GM23338 (cell line): ENCODE data around the gene ZFP42. TPM values are rescaled to one million over a fixed set of nuclear protein-coding genes. Genes with fewer than 3 reads are reported as not detected.

Source experiments
- ATAC-seq: fragments of 200-7000 bp; cut with Tn5 transposase; 3 replicates; pipeline ENCODE4 v1.9.1; 2020
- DNase-seq: peaks from one replicate; pipeline ENCODE4 v3.0.0-alpha.2; 2015; ENCODE audit warnings: low spot score
- H2AFZ ChIP-seq: fragments of 200-600 bp; sonication (generic); 2 replicates; pipeline ENCODE4 v1.8.0; 2016; ENCODE audit warnings: antibody characterized with exemption, mild to moderate bottlenecking, moderate library complexity
- H3F3A ChIP-seq: fragments of 200-600 bp; sonication (generic); replicated peaks from 2 replicates; pipeline ENCODE4 v1.8.0; 2017; ENCODE audit warnings: antibody characterized with exemption, mixed run types, low read depth
- H3K27ac ChIP-seq: fragments of 200-600 bp; sonication (generic); 2 replicates; pipeline ENCODE4 v1.6.1; 2016; ENCODE audit warnings: low read depth
- H3K27me3 ChIP-seq: fragments of 200-600 bp; sonication (generic); 2 replicates; pipeline ENCODE4 v1.8.0; 2016; ENCODE audit warnings: mild to moderate bottlenecking, mixed run types, moderate library complexity; ENCODE audit not compliant: insufficient read depth
- H3K36me3 ChIP-seq: fragments of 200-600 bp; sonication (generic); 2 replicates; pipeline ENCODE4 v1.8.0; 2016; ENCODE audit warnings: mild to moderate bottlenecking; ENCODE audit not compliant: insufficient read depth
- H3K4me1 ChIP-seq: fragments of 200-600 bp; sonication (generic); 2 replicates; pipeline ENCODE4 v1.8.0; 2016; ENCODE audit warnings: mild to moderate bottlenecking, moderate library complexity; ENCODE audit not compliant: insufficient read depth
- H3K4me2 ChIP-seq: fragments of 200-600 bp; sonication (generic); 2 replicates; pipeline ENCODE4 v1.7.1; 2017; ENCODE audit warnings: mixed run types
- H3K4me3 ChIP-seq: fragments of 200-600 bp; sonication (generic); 2 replicates; pipeline ENCODE4 v1.6.1; 2016; ENCODE audit warnings: mixed run types
- H3K79me2 ChIP-seq: fragments of 200-600 bp; sonication (generic); replicated peaks from 2 replicates; pipeline ENCODE4 v1.8.0; 2017; ENCODE audit warnings: mild to moderate bottlenecking; ENCODE audit not compliant: insufficient read depth
- H3K9me2 ChIP-seq: fragments of 200-600 bp; sonication (generic); 2 replicates; pipeline ENCODE4 v1.8.0; 2017; ENCODE audit not compliant: insufficient read depth
- H4K20me1 ChIP-seq: fragments of 200-600 bp; sonication (generic); replicated peaks from 2 replicates; pipeline ENCODE4 v1.8.0; 2017; ENCODE audit warnings: mild to moderate bottlenecking; ENCODE audit not compliant: insufficient read depth
- H3K27ac Mint-ChIP-seq: 2 replicates; pipeline ENCODE4 v1.8.0; 2020; ENCODE audit warnings: inconsistent platforms, mild to moderate bottlenecking, moderate library complexity, mixed read lengths
- H3K27me3 Mint-ChIP-seq: 3 replicates; pipeline ENCODE4 v1.8.0; 2022; ENCODE audit warnings: low read depth, mild to moderate bottlenecking, moderate library complexity, mixed read lengths, inconsistent platforms; ENCODE audit not compliant: insufficient read depth, poor library complexity
- H3K36me3 Mint-ChIP-seq: 3 replicates; pipeline ENCODE4 v1.8.0; 2021; ENCODE audit warnings: low read depth, mild to moderate bottlenecking, inconsistent platforms, moderate library complexity, mixed read lengths
- H3K4me1 Mint-ChIP-seq: 3 replicates; pipeline ENCODE4 v1.8.0; 2020; ENCODE audit warnings: mild to moderate bottlenecking, inconsistent platforms, mixed read lengths
- H3K4me3 Mint-ChIP-seq: 3 replicates; pipeline ENCODE4 v1.8.0; 2021; ENCODE audit warnings: moderate library complexity, mild to moderate bottlenecking, inconsistent platforms, mixed read lengths
- H3K9me3 Mint-ChIP-seq: 3 replicates; pipeline ENCODE4 v1.8.0; 2020; ENCODE audit warnings: moderate library complexity, mild to moderate bottlenecking, inconsistent platforms, mixed read lengths
- CREB1 ChIP-seq: fragments of 250-450 bp; sonication (Bioruptor Pico); IDR thresholded peaks from 2 replicates; pipeline ENCODE4 v1.5.0; 2020; ENCODE audit warnings: low read depth, mild to moderate bottlenecking, moderate library complexity
- EZH2 ChIP-seq: fragments of 200-600 bp; sonication (generic); IDR thresholded peaks from one replicate; pipeline ENCODE4 v1.8.0; 2017; ENCODE audit warnings: antibody characterized with exemption, mild to moderate bottlenecking, low read depth; ENCODE audit not compliant: unreplicated experiment
- EZH2phosphoT487 ChIP-seq: fragments of 200-600 bp; sonication (generic); IDR thresholded peaks from one replicate; pipeline ENCODE4 v1.8.1; 2018; ENCODE audit warnings: antibody characterized with exemption; ENCODE audit not compliant: unreplicated experiment
- JUNB ChIP-seq: IDR thresholded peaks from one replicate; pipeline ENCODE4 v1.6.1; 2016; ENCODE audit warnings: antibody characterized with exemption; ENCODE audit not compliant: unreplicated experiment
- NANOG ChIP-seq: IDR thresholded peaks from 2 replicates; pipeline ENCODE4 v1.6.1; 2016; ENCODE audit warnings: antibody characterized with exemption, borderline replicate concordance
- POLR2AphosphoS5 ChIP-seq: IDR thresholded peaks from 2 replicates; pipeline ENCODE4 v1.6.1; 2016; ENCODE audit warnings: antibody characterized with exemption, low read depth
- STAT1 ChIP-seq: IDR thresholded peaks from one replicate; pipeline ENCODE4 v1.6.1; 2016; ENCODE audit warnings: antibody characterized with exemption; ENCODE audit not compliant: unreplicated experiment
- ZNF114 ChIP-seq: fragments of 250-450 bp; sonication (Bioruptor Pico); IDR thresholded peaks from 2 replicates; pipeline ENCODE4 v1.5.0; 2020; ENCODE audit warnings: mild to moderate bottlenecking, moderate library complexity
- long read RNA-seq: library from polyadenylated mRNA; unstranded; transcript quantifications from one replicate; pipeline ENCODE4 v2.0.0, GENCODE V29; 2020; ENCODE audit not compliant: unreplicated experiment
- polyA plus RNA-seq: library from polyadenylated mRNA; unstranded; fragments of >200 nt; fragmentation: Nextera tagmentation; extraction: Ambion mirVana; gene quantifications from 2 replicates; pipeline ENCODE4 v1.2.1, GENCODE V29; 2016
- total RNA-seq: library from RNA; depleted of rRNA; stranded (reverse); fragments of >200 nt; shearing (Covaris generic); gene quantifications from 2 replicates; pipeline ENCODE4 v1.2.3, GENCODE V29; 2014; rRNA removed
- TF ChIP-seq, protein P1 (sequence below): IDR thresholded peaks from 2 replicates; pipeline ENCODE4 v1.6.1; 2016; ENCODE audit warnings: antibody characterized with exemption
- TF ChIP-seq, protein P2 (sequence below), 2 experiments: fragments of 200-600 bp in 1 of 2; sonication (generic) in 1 of 2; conservative IDR thresholded peaks; 2 replicates each; pipeline versions ENCODE4 v1.5.1 to v1.6.1; 2016 to 2017; ENCODE audit warnings: antibody characterized with exemption in 2 of 2, low read depth in 2 of 2, mild to moderate bottlenecking in 2 of 2, moderate library complexity in 1 of 2
- TF ChIP-seq, protein P3 (sequence below): IDR thresholded peaks from one replicate; pipeline ENCODE4 v1.6.1; 2018; ENCODE audit warnings: antibody characterized with exemption; ENCODE audit not compliant: unreplicated experiment
- TF ChIP-seq, protein P4 (sequence below): fragments of 250-450 bp; sonication (Bioruptor Pico); IDR thresholded peaks from 2 replicates; pipeline ENCODE4 v1.5.0; 2020; ENCODE audit warnings: mild to moderate bottlenecking, moderate library complexity

The ZFP42 gene
- total RNA-seq (111 and 124 TPM in 2 replicates), polyA plus RNA-seq (70.0 and 70.9 TPM in 2 replicates)
- long read RNA-seq, transcript ZFP42-202 (3 exons, 2,480 nt) = major isoform, 10 of 36 reads
- long read RNA-seq, partial matches to known transcripts = 3 of 36 reads
- long read RNA-seq, other reads (novel, unspliced or antisense) = 22 of 36 reads

DNA sequence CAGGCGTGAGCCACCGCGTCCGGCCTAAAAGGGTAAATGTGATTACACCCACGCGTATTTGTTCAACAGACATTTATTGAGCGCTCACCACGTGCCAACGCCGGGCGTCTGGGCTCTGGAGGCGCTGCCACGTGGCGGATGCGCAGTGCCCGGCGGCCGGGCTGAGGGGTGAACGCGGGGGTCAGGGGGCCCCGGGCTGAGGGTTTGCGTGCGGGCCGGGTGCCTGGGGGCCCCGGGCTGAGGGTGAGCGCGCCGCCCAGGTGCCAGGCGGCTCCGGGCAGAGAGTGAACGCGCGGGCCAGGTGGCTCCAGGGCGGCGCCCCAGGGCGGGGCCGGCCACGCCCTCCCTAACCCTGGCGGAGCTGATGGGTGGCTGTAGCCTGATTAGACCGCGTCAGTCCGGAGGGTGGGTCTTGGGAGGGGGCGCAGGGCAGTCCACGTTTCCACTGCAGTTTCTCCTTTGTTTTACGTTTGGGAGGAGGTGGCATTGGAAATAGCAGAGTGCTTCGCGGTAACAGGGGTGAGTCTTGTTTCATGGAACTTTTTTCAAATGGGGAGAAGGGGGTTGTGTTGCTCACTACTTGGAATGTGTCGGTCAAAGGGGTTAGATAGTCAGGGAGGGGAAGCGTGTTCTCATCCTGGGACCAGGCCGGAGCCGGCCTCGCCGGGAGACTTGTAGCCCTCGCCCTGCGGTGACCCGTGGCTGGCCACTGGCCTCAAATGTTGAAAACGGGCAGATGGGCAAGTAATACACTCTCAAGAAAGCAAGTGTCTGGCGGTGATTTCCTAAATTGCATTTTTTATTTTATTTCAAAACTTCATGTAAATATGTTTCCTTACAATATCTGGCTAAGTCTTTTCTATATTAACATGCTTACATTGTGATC, at the start of gene ZFP42:
Gene ZFP42 (plus strand): TSS at position 450 of the 886 bp plus-strand sequence. CDS start 7,037 bp downstream, outside the sequence.
- Mint-ChIP-seq H3K4me3 (peak within 1 kb of the TSS; percentile 90), H3K9me3 (peaks cover 20% of the 10 kb centered on the region), H3K36me3 (peaks cover 50% of the 10 kb centered on the region), H3K4me1 (peaks cover 29% of the 10 kb centered on the region), H3K27me3 (peaks cover 8% of the 10 kb centered on the region), H3K27ac (peak within 1 kb of the TSS; percentile 99)
- peak within 1 kb of the TSS; percentile 94 for H3K27ac ChIP-seq
- H3K36me3 ChIP-seq = peaks cover 18% of the 10 kb centered on the region
- peak within 1 kb of the TSS; percentile 82 for H3K4me2 ChIP-seq
- H3K4me3 ChIP-seq = peak within 1 kb of the TSS; percentile 73
- DNase-seq (peak; percentile 81), ATAC-seq (peak; percentile 82)
- H3K27me3 ChIP-seq = no peaks in the 10 kb centered on the region
- TF ChIP-seq ZNF114 (CRISPR knock-in tag) (no peak), POLR2AphosphoS5 (peak; percentile 90), JUNB (no peak), CREB1 (CRISPR knock-in tag) (0 out of 2 replicates have a peak, but pooled peaks have one; percentile 9), EZH2 (no peak), EZH2phosphoT487 (no peak), NANOG (no peak), STAT1 (no peak)
- TF ChIP-seq, protein P1, sequence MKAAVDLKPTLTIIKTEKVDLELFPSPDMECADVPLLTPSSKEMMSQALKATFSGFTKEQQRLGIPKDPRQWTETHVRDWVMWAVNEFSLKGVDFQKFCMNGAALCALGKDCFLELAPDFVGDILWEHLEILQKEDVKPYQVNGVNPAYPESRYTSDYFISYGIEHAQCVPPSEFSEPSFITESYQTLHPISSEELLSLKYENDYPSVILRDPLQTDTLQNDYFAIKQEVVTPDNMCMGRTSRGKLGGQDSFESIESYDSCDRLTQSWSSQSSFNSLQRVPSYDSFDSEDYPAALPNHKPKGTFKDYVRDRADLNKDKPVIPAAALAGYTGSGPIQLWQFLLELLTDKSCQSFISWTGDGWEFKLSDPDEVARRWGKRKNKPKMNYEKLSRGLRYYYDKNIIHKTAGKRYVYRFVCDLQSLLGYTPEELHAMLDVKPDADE = no peak
- TF ChIP-seq, protein P2, sequence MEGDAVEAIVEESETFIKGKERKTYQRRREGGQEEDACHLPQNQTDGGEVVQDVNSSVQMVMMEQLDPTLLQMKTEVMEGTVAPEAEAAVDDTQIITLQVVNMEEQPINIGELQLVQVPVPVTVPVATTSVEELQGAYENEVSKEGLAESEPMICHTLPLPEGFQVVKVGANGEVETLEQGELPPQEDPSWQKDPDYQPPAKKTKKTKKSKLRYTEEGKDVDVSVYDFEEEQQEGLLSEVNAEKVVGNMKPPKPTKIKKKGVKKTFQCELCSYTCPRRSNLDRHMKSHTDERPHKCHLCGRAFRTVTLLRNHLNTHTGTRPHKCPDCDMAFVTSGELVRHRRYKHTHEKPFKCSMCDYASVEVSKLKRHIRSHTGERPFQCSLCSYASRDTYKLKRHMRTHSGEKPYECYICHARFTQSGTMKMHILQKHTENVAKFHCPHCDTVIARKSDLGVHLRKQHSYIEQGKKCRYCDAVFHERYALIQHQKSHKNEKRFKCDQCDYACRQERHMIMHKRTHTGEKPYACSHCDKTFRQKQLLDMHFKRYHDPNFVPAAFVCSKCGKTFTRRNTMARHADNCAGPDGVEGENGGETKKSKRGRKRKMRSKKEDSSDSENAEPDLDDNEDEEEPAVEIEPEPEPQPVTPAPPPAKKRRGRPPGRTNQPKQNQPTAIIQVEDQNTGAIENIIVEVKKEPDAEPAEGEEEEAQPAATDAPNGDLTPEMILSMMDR (conservative IDR thresholded peaks at IDR 0.05; ENCODE audit: low read depth in 2 of 2) = no peak
- TF ChIP-seq, protein P3, sequence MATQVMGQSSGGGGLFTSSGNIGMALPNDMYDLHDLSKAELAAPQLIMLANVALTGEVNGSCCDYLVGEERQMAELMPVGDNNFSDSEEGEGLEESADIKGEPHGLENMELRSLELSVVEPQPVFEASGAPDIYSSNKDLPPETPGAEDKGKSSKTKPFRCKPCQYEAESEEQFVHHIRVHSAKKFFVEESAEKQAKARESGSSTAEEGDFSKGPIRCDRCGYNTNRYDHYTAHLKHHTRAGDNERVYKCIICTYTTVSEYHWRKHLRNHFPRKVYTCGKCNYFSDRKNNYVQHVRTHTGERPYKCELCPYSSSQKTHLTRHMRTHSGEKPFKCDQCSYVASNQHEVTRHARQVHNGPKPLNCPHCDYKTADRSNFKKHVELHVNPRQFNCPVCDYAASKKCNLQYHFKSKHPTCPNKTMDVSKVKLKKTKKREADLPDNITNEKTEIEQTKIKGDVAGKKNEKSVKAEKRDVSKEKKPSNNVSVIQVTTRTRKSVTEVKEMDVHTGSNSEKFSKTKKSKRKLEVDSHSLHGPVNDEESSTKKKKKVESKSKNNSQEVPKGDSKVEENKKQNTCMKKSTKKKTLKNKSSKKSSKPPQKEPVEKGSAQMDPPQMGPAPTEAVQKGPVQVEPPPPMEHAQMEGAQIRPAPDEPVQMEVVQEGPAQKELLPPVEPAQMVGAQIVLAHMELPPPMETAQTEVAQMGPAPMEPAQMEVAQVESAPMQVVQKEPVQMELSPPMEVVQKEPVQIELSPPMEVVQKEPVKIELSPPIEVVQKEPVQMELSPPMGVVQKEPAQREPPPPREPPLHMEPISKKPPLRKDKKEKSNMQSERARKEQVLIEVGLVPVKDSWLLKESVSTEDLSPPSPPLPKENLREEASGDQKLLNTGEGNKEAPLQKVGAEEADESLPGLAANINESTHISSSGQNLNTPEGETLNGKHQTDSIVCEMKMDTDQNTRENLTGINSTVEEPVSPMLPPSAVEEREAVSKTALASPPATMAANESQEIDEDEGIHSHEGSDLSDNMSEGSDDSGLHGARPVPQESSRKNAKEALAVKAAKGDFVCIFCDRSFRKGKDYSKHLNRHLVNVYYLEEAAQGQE = no peak
- TF ChIP-seq, protein P4, sequence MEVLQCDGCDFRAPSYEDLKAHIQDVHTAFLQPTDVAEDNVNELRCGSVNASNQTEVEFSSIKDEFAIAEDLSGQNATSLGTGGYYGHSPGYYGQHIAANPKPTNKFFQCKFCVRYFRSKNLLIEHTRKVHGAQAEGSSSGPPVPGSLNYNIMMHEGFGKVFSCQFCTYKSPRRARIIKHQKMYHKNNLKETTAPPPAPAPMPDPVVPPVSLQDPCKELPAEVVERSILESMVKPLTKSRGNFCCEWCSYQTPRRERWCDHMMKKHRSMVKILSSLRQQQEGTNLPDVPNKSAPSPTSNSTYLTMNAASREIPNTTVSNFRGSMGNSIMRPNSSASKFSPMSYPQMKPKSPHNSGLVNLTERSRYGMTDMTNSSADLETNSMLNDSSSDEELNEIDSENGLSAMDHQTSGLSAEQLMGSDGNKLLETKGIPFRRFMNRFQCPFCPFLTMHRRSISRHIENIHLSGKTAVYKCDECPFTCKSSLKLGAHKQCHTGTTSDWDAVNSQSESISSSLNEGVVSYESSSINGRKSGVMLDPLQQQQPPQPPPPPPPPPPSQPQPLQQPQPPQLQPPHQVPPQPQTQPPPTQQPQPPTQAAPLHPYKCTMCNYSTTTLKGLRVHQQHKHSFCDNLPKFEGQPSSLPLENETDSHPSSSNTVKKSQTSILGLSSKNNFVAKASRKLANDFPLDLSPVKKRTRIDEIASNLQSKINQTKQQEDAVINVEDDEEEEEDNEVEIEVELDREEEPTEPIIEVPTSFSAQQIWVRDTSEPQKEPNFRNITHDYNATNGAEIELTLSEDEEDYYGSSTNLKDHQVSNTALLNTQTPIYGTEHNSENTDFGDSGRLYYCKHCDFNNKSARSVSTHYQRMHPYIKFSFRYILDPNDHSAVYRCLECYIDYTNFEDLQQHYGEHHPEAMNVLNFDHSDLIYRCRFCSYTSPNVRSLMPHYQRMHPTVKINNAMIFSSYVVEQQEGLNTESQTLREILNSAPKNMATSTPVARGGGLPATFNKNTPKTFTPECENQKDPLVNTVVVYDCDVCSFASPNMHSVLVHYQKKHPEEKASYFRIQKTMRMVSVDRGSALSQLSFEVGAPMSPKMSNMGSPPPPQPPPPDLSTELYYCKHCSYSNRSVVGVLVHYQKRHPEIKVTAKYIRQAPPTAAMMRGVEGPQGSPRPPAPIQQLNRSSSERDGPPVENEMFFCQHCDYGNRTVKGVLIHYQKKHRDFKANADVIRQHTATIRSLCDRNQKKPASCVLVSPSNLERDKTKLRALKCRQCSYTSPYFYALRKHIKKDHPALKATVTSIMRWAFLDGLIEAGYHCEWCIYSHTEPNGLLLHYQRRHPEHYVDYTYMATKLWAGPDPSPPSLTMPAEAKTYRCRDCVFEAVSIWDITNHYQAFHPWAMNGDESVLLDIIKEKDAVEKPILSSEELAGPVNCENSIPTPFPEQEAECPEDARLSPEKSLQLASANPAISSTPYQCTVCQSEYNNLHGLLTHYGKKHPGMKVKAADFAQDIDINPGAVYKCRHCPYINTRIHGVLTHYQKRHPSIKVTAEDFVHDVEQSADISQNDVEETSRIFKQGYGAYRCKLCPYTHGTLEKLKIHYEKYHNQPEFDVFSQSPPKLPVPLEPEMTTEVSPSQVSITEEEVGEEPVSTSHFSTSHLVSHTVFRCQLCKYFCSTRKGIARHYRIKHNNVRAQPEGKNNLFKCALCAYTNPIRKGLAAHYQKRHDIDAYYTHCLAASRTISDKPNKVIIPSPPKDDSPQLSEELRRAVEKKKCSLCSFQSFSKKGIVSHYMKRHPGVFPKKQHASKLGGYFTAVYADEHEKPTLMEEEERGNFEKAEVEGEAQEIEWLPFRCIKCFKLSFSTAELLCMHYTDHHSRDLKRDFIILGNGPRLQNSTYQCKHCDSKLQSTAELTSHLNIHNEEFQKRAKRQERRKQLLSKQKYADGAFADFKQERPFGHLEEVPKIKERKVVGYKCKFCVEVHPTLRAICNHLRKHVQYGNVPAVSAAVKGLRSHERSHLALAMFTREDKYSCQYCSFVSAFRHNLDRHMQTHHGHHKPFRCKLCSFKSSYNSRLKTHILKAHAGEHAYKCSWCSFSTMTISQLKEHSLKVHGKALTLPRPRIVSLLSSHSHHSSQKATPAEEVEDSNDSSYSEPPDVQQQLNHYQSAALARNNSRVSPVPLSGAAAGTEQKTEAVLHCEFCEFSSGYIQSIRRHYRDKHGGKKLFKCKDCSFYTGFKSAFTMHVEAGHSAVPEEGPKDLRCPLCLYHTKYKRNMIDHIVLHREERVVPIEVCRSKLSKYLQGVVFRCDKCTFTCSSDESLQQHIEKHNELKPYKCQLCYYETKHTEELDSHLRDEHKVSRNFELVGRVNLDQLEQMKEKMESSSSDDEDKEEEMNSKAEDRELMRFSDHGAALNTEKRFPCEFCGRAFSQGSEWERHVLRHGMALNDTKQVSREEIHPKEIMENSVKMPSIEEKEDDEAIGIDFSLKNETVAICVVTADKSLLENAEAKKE (CRISPR knock-in tag) = no peak
- H3K9me2 ChIP-seq = no peaks in the 10 kb centered on the region
- no peaks in the 10 kb centered on the region; the same call in 1 of the 2 replicates for H3F3A ChIP-seq
- H4K20me1 ChIP-seq = peaks cover 8% of the 10 kb centered on the region
- peaks cover 29% of the 10 kb centered on the region for H3K4me1 ChIP-seq
- H3K79me2 ChIP-seq = peaks cover 51% of the 10 kb centered on the region
- H2AFZ ChIP-seq = no peak within 1 kb of the TSS
